A549 (cell line): ENCODE data around the gene FSTL4. TPM values are rescaled to one million over a fixed set of nuclear protein-coding genes. Genes with fewer than 3 reads are reported as not detected.
"Not testable (repeated sequence)": the region's sequence is repeated elsewhere in the genome, so short reads cannot be mapped to it uniquely, and the experiment has no call there.

ENCODE experiments used
- ATAC-seq, 2 experiments: fragments of 200-7000 bp in 1 of 2; fragments of >200 bp in 1 of 2; cut with Nextera tagmentation in 1 of 2; cut with Tn5 transposase in 1 of 2; 3 replicates each; pipeline versions ENCODE4 v1.8.0 to v1.9.1; 2018 to 2020; ENCODE audit warnings: mild to moderate bottlenecking in 1 of 2, moderate library complexity in 1 of 2
- CTCF ChIA-PET: fragments of 300-600 bp; sonication (Branson Sonifier 250); formaldehyde crosslinking; extraction: SDS; loops from one replicate; lab custom pipeline; 2021; ENCODE audit warnings: antibody characterized with exemption, inconsistent platforms; lab: Yijun Ruan, JAX
- POLR2A ChIA-PET: fragments of 350-600 bp; formaldehyde crosslinking; extraction: SDS; loops from one replicate; lab custom pipeline; 2021; ENCODE audit warnings: antibody characterized with exemption, inconsistent platforms; lab: Yijun Ruan, JAX
- DNase-seq, 2 experiments: peaks; one replicate each; pipeline versions ENCODE4 v3.0.0 to v3.0.0-alpha.2; 2011 to 2016; ENCODE audit warnings: low read depth in 1 of 2, low spot score in 1 of 2
- FAIRE-seq: peaks from 2 replicates; lab custom pipeline; 2011; peaks lifted over from hg19 to GRCh38; lab: Jason Lieb, UNC
- H3K27ac ChIP-seq, 2 experiments: fragments of >200 bp; sonication (Bioruptor Twin); formaldehyde crosslinking; 3 replicates each; pipeline ENCODE4 v1.5.1; 2016 to 2017
- H3K4me1 ChIP-seq: fragments of >200 bp; sonication (Bioruptor Twin); formaldehyde crosslinking; 3 replicates; pipeline ENCODE4 v1.6.1; 2016
- H3K4me2 ChIP-seq: fragments of >200 bp; sonication (Bioruptor Twin); formaldehyde crosslinking; 3 replicates; pipeline ENCODE4 v1.6.1; 2016
- H3K4me3 ChIP-seq: fragments of >200 bp; sonication (Bioruptor Twin); formaldehyde crosslinking; 3 replicates; pipeline ENCODE4 v1.5.1; 2016
- H3K9me3 ChIP-seq: fragments of >200 bp; sonication (Bioruptor Twin); formaldehyde crosslinking; 3 replicates; pipeline ENCODE4 v1.6.1; 2016
- EHF ChIP-seq: fragments of 250-450 bp; sonication (Bioruptor Pico); IDR thresholded peaks from 2 replicates; pipeline ENCODE4 v1.5.0; 2020; ENCODE audit warnings: mild to moderate bottlenecking
- EHMT2 ChIP-seq: fragments of 200-600 bp; sonication (generic); IDR thresholded peaks from 2 replicates; pipeline ENCODE4 v1.6.1; 2016; ENCODE audit warnings: antibody characterized with exemption, low read depth, mild to moderate bottlenecking, moderate library complexity
- FOSL2 ChIP-seq, 2 experiments: fragments of 450-650 bp in 1 of 2; fragments of >200 bp in 1 of 2; sonication (Bioruptor Twin) in 1 of 2; formaldehyde crosslinking; IDR thresholded peaks; 2 replicates each; pipeline versions ENCODE4 v1.5.0 to v1.6.1; 2016 to 2020; ENCODE audit warnings: mild to moderate bottlenecking in 1 of 2, moderate library complexity in 1 of 2
- HDAC2 ChIP-seq: fragments of 200-600 bp; sonication (generic); IDR thresholded peaks from 2 replicates; pipeline ENCODE4 v1.6.1; 2016
- HOXA7 ChIP-seq: fragments of 250-450 bp; sonication (Bioruptor Pico); IDR thresholded peaks from 2 replicates; pipeline ENCODE4 v1.5.0; 2020; ENCODE audit warnings: mild to moderate bottlenecking, moderate library complexity
- JUNB ChIP-seq: fragments of >200 bp; sonication (Bioruptor Twin); formaldehyde crosslinking; IDR thresholded peaks from 2 replicates; pipeline ENCODE4 v1.6.1; 2016
- KDM1A ChIP-seq: fragments of 200-600 bp; sonication (generic); IDR thresholded peaks from 2 replicates; pipeline ENCODE4 v1.6.1; 2016; ENCODE audit warnings: low read depth, mild to moderate bottlenecking
- MAFK ChIP-seq: fragments of 450-650 bp; IDR thresholded peaks from 2 replicates; pipeline ENCODE4 v1.6.1; 2014; ENCODE audit not compliant: partially characterized antibody
- MYC ChIP-seq: IDR thresholded peaks from 2 replicates; pipeline ENCODE4 v1.6.1; 2012; ENCODE audit warnings: mild to moderate bottlenecking, inconsistent platforms, low read length, improper control_type of control experiment, borderline replicate concordance
- NFE2L2 ChIP-seq: fragments of 150-350 bp; conservative IDR thresholded peaks from 2 replicates; pipeline ENCODE4 v1.6.1; 2014; ENCODE audit warnings: low read length
- POLR2A ChIP-seq: IDR thresholded peaks from 2 replicates; pipeline ENCODE4 v1.6.1; 2012; ENCODE audit warnings: mild to moderate bottlenecking, low read length
- REST ChIP-seq: fragments of 200-600 bp; sonication (generic); IDR thresholded peaks from 2 replicates; pipeline ENCODE4 v1.6.1; 2016; ENCODE audit warnings: antibody characterized with exemption, mild to moderate bottlenecking, moderate library complexity
- RNF2 ChIP-seq: fragments of 200-600 bp; sonication (generic); IDR thresholded peaks from 2 replicates; pipeline ENCODE4 v1.6.1; 2016; ENCODE audit warnings: low read depth, mild to moderate bottlenecking, antibody characterized with exemption, moderate library complexity, borderline replicate concordance
- TP53 ChIP-seq: fragments of 250-450 bp; sonication (Bioruptor Pico); IDR thresholded peaks from 2 replicates; pipeline ENCODE4 v1.5.0; 2021; ENCODE audit warnings: mild to moderate bottlenecking, moderate library complexity
- ZNF302 ChIP-seq: fragments of 250-450 bp; sonication (Bioruptor Pico); IDR thresholded peaks from 2 replicates; pipeline ENCODE4 v1.9.0; 2021; ENCODE audit warnings: inconsistent platforms, mild to moderate bottlenecking, moderate library complexity
- WGBS: methylation state at CpG from one replicate; pipeline ENCODE4 v1.1.6; 2017; ENCODE audit errors: missing lambda C conversion rate; 5-methylcytosine and 5-hydroxymethylcytosine counted together
- polyA plus RNA-seq, 4 experiments: library from polyadenylated mRNA; depleted of rRNA in 3 of 4; stranded (reverse); fragments of >200 nt; fragmentation: RNase III in 1 of 4; extraction: RNeasy Plus Mini Kit Qiagen cat#74134 plus additional on column Dnase treatment in 1 of 4; gene quantifications; 2 replicates in 3 of 4; 3 replicates in 1 of 4; pipeline ENCODE4 v1.2.3, GENCODE V29; 2011 to 2017
- TF ChIP-seq, protein P1 (sequence below): fragments of >200 bp; sonication (Bioruptor Twin); formaldehyde crosslinking; IDR thresholded peaks from 2 replicates; pipeline ENCODE4 v1.6.1; 2016
- TF ChIP-seq, protein P2 (sequence below): IDR thresholded peaks from 2 replicates; pipeline ENCODE4 v1.6.1; 2012; ENCODE audit warnings: low read depth, borderline replicate concordance

The FSTL4 gene
- polyA plus RNA-seq, 2 of the 4 experiments (the other 2 are of a cell fraction): 1.6 to 1.8 TPM

GRCh38 chr5:133170756-133171387 is 441.5 kb downstream of the FSTL4 start:
- H3K4me1 ChIP-seq, H3K27ac ChIP-seq, FAIRE-seq, H3K4me3 ChIP-seq, POLR2A ChIA-PET, ATAC-seq, H3K9me3 ChIP-seq, DNase-seq: not testable (repeated sequence)
- H3K4me2 ChIP-seq: peak overlapping the region; percentile 48; the same call in 2 of the 3 replicates
- CTCF ChIA-PET: interaction anchor here (1.8 kb wide), 1 partner anchor 52 kb away, joined by 4 read pairs; no protein-coding TSS in a partner anchor
- 11% methylated on average over 9 of the region's 9 CpGs for WGBS

- ChIA-PET CTCF (interaction anchor here (1.0 to 1.3 kb wide), 2 partner anchors 46 to 83 kb away, joined by 3 to 4 read pairs; no protein-coding TSS in a partner anchor), POLR2A (no interaction called here)
- no peak overlapping the region for H3K4me2 ChIP-seq
- H3K27ac ChIP-seq: no peak overlapping the region
- no peak for ATAC-seq
- FAIRE-seq: no peak
- no peak overlapping the region for H3K4me3 ChIP-seq
- peaks cover 5% of the 10 kb centered on the region; the same call in 1 of the 3 replicates for H3K9me3 ChIP-seq
- TF ChIP-seq POLR2A (no peak), EHMT2 (no peak), REST (no peak), TP53 (CRISPR knock-in tag) (no peak), HDAC2 (no peak), HOXA7 (CRISPR knock-in tag) (no peak), FOSL2 (IDR thresholded peaks at IDR 0.05) (no peak), FOSL2 (CRISPR knock-in tag; IDR thresholded peaks at IDR 0.05) (no peak), EHF (no peak), MAFK (no peak), JUNB (no peak), ZNF302 (CRISPR knock-in tag) (no peak), NFE2L2 (no peak)
- TF ChIP-seq, protein P1, sequence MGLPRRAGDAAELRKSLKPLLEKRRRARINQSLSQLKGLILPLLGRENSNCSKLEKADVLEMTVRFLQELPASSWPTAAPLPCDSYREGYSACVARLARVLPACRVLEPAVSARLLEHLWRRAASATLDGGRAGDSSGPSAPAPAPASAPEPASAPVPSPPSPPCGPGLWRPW: no peak
- H3K4me1 ChIP-seq: no peaks in the 10 kb centered on the region
- no peak for DNase-seq
- 28% methylated on average over 2 of the region's 2 CpGs for WGBS
These were observed 447.6 kb downstream of the FSTL4 start for GRCh38 chr5:133164759-133165158.

DNA sequence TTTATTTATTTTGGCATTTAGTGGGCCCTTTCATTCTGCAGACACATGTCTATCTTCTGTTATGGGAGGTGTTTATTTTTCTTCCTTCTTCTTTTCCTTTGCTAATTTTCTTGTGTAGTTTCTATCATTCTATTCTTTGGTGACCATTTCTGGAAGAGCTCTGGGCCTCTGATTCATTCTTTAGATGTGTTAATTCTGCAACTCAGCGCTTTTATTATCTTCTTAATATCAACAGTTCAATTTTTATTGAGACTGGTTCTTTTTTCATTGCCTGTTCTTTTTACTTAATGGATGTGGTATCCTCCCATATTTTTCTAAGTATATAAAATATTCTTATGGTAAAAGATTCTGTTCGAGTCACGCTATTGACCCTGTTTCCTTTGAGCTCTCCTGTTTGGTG is 448.5 kb downstream of the FSTL4 start:
- Histone ChIP-seq H3K9me3 (peaks cover 2% of the 10 kb centered on the region; the same call in 1 of the 3 replicates), H3K4me2 (no peak overlapping the region), H3K4me1 (no peaks in the 10 kb centered on the region), H3K4me3 (no peak overlapping the region), H3K27ac (no peak overlapping the region)
- FAIRE-seq: no peak
- ATAC-seq: no peak
- ChIA-PET POLR2A (no interaction called here), CTCF (interaction anchor here (1.0 to 1.3 kb wide), 2 partner anchors 47 to 84 kb away, joined by 3 to 6 read pairs; no protein-coding TSS in a partner anchor)
- no peak for DNase-seq
- 88% methylated on average over 3 of the region's 3 CpGs for WGBS
- TF ChIP-seq, protein P2, sequence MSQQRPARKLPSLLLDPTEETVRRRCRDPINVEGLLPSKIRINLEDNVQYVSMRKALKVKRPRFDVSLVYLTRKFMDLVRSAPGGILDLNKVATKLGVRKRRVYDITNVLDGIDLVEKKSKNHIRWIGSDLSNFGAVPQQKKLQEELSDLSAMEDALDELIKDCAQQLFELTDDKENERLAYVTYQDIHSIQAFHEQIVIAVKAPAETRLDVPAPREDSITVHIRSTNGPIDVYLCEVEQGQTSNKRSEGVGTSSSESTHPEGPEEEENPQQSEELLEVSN: no peak
- TF ChIP-seq MYC (no peak), KDM1A (no peak), MAFK (peak; percentile 80), RNF2 (no peak)
